Sigmoid colon (tissue), 3 donors: ENCODE measurements around the gene CDC25A.

Source experiments
- CTCF ChIP-seq, 4 experiments: fragments of 450-650 bp in 3 of 4; fragments of 200-600 bp in 1 of 4; IDR thresholded peaks; one replicate each; pipeline ENCODE4 v1.5.1; 2016 to 2019; ENCODE audit warnings: antibody characterized with exemption in 4 of 4, mild to moderate bottlenecking in 3 of 4, moderate library complexity in 2 of 4
- POLR2A ChIP-seq, 2 donors: fragments of 450-650 bp; IDR thresholded peaks; one replicate each; pipeline ENCODE4 v1.6.1; 2016; ENCODE audit warnings: antibody characterized with exemption in 2 of 2, mild to moderate bottlenecking in 2 of 2, moderate library complexity in 2 of 2

GRCh38 chr3:48186631-48187300 is 1.5 kb downstream of the CDC25A start:
- TF ChIP-seq CTCF (IDR thresholded peaks at IDR 0.05) (no peak), POLR2A (IDR thresholded peaks at IDR 0.05) (no peak)
